ENCODE data around the gene FKBP11. TPM values are rescaled to one million over a fixed set of nuclear protein-coding genes. Genes with fewer than 3 reads are reported as not detected.

FKBP11 gene
- total RNA-seq, 1 experiment from 2014 or later, result 22.0 TPM

GRCh38 chr12:48890657-48891418 lies 34.5 kb downstream of the FKBP11 start:
- H3K36me3 ChIP-seq (ENCODE audit: insufficient read depth, low read length), result no peaks in the 10 kb centered on the region
- no peak overlapping the region; the same call in 1 of the 2 replicates for H3K9ac ChIP-seq (ENCODE audit: low read length)
- H3K4me2 ChIP-seq (ENCODE audit: low read depth, low read length, poor library complexity, severe bottlenecking), result peak overlapping the region; percentile 39
- DNase-seq, result peak; percentile 87
- H3K9me3 ChIP-seq (ENCODE audit: low read length), result no peaks in the 10 kb centered on the region
- no peak overlapping the region for H2AFZ ChIP-seq (ENCODE audit: low read length)
- H3K4me1 ChIP-seq (ENCODE audit: low read length), result no peaks in the 10 kb centered on the region
- no peaks in the 10 kb centered on the region for H4K20me1 ChIP-seq (ENCODE audit: insufficient read depth, low read depth, low read length)
- no peaks in the 10 kb centered on the region for H3K27me3 ChIP-seq (ENCODE audit: low read length)
- H3K4me3 ChIP-seq (ENCODE audit: low read length), result no peak overlapping the region
- no peak overlapping the region for H3K27ac ChIP-seq (ENCODE audit: low read length)
- no peaks in the 10 kb centered on the region for H3K9me2 ChIP-seq (replicated peaks; ENCODE audit: insufficient read depth, low read length)
- no peaks in the 10 kb centered on the region for H3K79me2 ChIP-seq (ENCODE audit: low read length)

- Histone ChIP-seq H3K4me2 (ENCODE audit: low read depth, low read length, poor library complexity, severe bottlenecking) (no peak overlapping the region), H3K4me1 (ENCODE audit: low read length) (no peaks in the 10 kb centered on the region), H3K9ac (ENCODE audit: low read length) (no peak overlapping the region), H3K79me2 (ENCODE audit: low read length) (no peaks in the 10 kb centered on the region), H4K20me1 (ENCODE audit: insufficient read depth, low read depth, low read length) (no peaks in the 10 kb centered on the region), H2AFZ (ENCODE audit: low read length) (no peak overlapping the region), H3K9me3 (ENCODE audit: low read length) (no peaks in the 10 kb centered on the region), H3K4me3 (ENCODE audit: low read length) (no peak overlapping the region), H3K27me3 (ENCODE audit: low read length) (no peaks in the 10 kb centered on the region), H3K9me2 (replicated peaks; ENCODE audit: insufficient read depth, low read length) (no peaks in the 10 kb centered on the region), H3K36me3 (ENCODE audit: insufficient read depth, low read length) (no peaks in the 10 kb centered on the region), H3K27ac (ENCODE audit: low read length) (no peak overlapping the region)
- DNase-seq, result no peak
Observed at GRCh38 chr12:48889679-48890078, 35.6 kb downstream of the FKBP11 start.

GRCh38 chr12:48883305-48884161 lies 41.8 kb downstream of the FKBP11 start:
- no peak overlapping the region for H3K9ac ChIP-seq (ENCODE audit: low read length)
- no peak overlapping the region for H3K4me2 ChIP-seq (ENCODE audit: low read depth, low read length, poor library complexity, severe bottlenecking)

GRCh38 chr12:48882972-48883304 lies 42.4 kb downstream of the FKBP11 start:
- no peaks in the 10 kb centered on the region for H4K20me1 ChIP-seq (ENCODE audit: insufficient read depth, low read depth, low read length)
- no peaks in the 10 kb centered on the region for H3K36me3 ChIP-seq (ENCODE audit: insufficient read depth, low read length)
- H3K4me2 ChIP-seq (ENCODE audit: low read depth, low read length, poor library complexity, severe bottlenecking), result no peak overlapping the region
- no peak overlapping the region for H2AFZ ChIP-seq (ENCODE audit: low read length)
- no peak overlapping the region for H3K4me3 ChIP-seq (ENCODE audit: low read length)
- no peaks in the 10 kb centered on the region for H3K27me3 ChIP-seq (ENCODE audit: low read length)
- no peaks in the 10 kb centered on the region for H3K79me2 ChIP-seq (ENCODE audit: low read length)
- H3K9me2 ChIP-seq (replicated peaks; ENCODE audit: insufficient read depth, low read length), result no peaks in the 10 kb centered on the region
- no peaks in the 10 kb centered on the region for H3K4me1 ChIP-seq (ENCODE audit: low read length)
- H3K9me3 ChIP-seq (ENCODE audit: low read length), result no peaks in the 10 kb centered on the region
- no peak for DNase-seq
- H3K9ac ChIP-seq (ENCODE audit: low read length), result no peak overlapping the region
- H3K27ac ChIP-seq (ENCODE audit: low read length), result no peak overlapping the region

More at GRCh38 chr12:48883305-48884161, 41.8 kb downstream of the FKBP11 start:
- Histone ChIP-seq H3K9me3 (ENCODE audit: low read length) (no peaks in the 10 kb centered on the region), H3K27ac (ENCODE audit: low read length) (no peak overlapping the region), H4K20me1 (ENCODE audit: insufficient read depth, low read depth, low read length) (no peaks in the 10 kb centered on the region), H3K79me2 (ENCODE audit: low read length) (no peaks in the 10 kb centered on the region), H3K9me2 (replicated peaks; ENCODE audit: insufficient read depth, low read length) (no peaks in the 10 kb centered on the region), H3K36me3 (ENCODE audit: insufficient read depth, low read length) (no peaks in the 10 kb centered on the region), H3K4me3 (ENCODE audit: low read length) (no peak overlapping the region), H3K4me1 (ENCODE audit: low read length) (no peaks in the 10 kb centered on the region), H2AFZ (ENCODE audit: low read length) (no peak overlapping the region), H3K27me3 (ENCODE audit: low read length) (no peaks in the 10 kb centered on the region)
- DNase-seq, result no peak

GRCh38 chr12:48882315-48882687 lies 43.0 kb downstream of the FKBP11 start:
- no peaks in the 10 kb centered on the region for H3K27me3 ChIP-seq (ENCODE audit: low read length)
- no peaks in the 10 kb centered on the region for H3K9me2 ChIP-seq (replicated peaks; ENCODE audit: insufficient read depth, low read length)
- no peak overlapping the region for H2AFZ ChIP-seq (ENCODE audit: low read length)
- H3K27ac ChIP-seq (ENCODE audit: low read length), result no peak overlapping the region
- no peaks in the 10 kb centered on the region for H3K4me1 ChIP-seq (ENCODE audit: low read length)
- H3K9me3 ChIP-seq (ENCODE audit: low read length), result no peaks in the 10 kb centered on the region
- no peak overlapping the region for H3K4me2 ChIP-seq (ENCODE audit: low read depth, low read length, poor library complexity, severe bottlenecking)
- no peaks in the 10 kb centered on the region for H4K20me1 ChIP-seq (ENCODE audit: insufficient read depth, low read depth, low read length)
- no peak overlapping the region for H3K4me3 ChIP-seq (ENCODE audit: low read length)
- H3K36me3 ChIP-seq (ENCODE audit: insufficient read depth, low read length), result no peaks in the 10 kb centered on the region
- H3K9ac ChIP-seq (ENCODE audit: low read length), result no peak overlapping the region
- no peaks in the 10 kb centered on the region for H3K79me2 ChIP-seq (ENCODE audit: low read length)
- DNase-seq, result no peak

GRCh38 chr12:48881686-48882314 lies 43.5 kb downstream of the FKBP11 start:
- H3K9me3 ChIP-seq (ENCODE audit: low read length), result no peaks in the 10 kb centered on the region
- no peaks in the 10 kb centered on the region for H3K79me2 ChIP-seq (ENCODE audit: low read length)
- no peak overlapping the region for H3K27ac ChIP-seq (ENCODE audit: low read length)
- H3K9ac ChIP-seq (ENCODE audit: low read length), result no peak overlapping the region
- no peak overlapping the region for H2AFZ ChIP-seq (ENCODE audit: low read length)
- no peak overlapping the region for H3K4me2 ChIP-seq (ENCODE audit: low read depth, low read length, poor library complexity, severe bottlenecking)
- DNase-seq, result no peak
- H3K9me2 ChIP-seq (replicated peaks; ENCODE audit: insufficient read depth, low read length), result no peaks in the 10 kb centered on the region
- H4K20me1 ChIP-seq (ENCODE audit: insufficient read depth, low read depth, low read length), result no peaks in the 10 kb centered on the region
- H3K4me1 ChIP-seq (ENCODE audit: low read length), result no peaks in the 10 kb centered on the region
- H3K36me3 ChIP-seq (ENCODE audit: insufficient read depth, low read length), result no peaks in the 10 kb centered on the region
- no peaks in the 10 kb centered on the region for H3K27me3 ChIP-seq (ENCODE audit: low read length)
- no peak overlapping the region for H3K4me3 ChIP-seq (ENCODE audit: low read length)

GRCh38 chr12:48880647-48881046 lies 44.6 kb downstream of the FKBP11 start:
- no peaks in the 10 kb centered on the region for H3K27me3 ChIP-seq (ENCODE audit: low read length)
- no peaks in the 10 kb centered on the region for H3K4me1 ChIP-seq (ENCODE audit: low read length)
- H3K27ac ChIP-seq (ENCODE audit: low read length), result no peak overlapping the region
- H3K4me2 ChIP-seq (ENCODE audit: low read depth, low read length, poor library complexity, severe bottlenecking), result no peak overlapping the region
- H4K20me1 ChIP-seq (ENCODE audit: insufficient read depth, low read depth, low read length), result no peaks in the 10 kb centered on the region
- H2AFZ ChIP-seq (ENCODE audit: low read length), result no peak overlapping the region
- no peaks in the 10 kb centered on the region for H3K79me2 ChIP-seq (ENCODE audit: low read length)
- DNase-seq, result no peak
- H3K36me3 ChIP-seq (ENCODE audit: insufficient read depth, low read length), result no peaks in the 10 kb centered on the region
- H3K9me3 ChIP-seq (ENCODE audit: low read length), result no peaks in the 10 kb centered on the region
- no peaks in the 10 kb centered on the region for H3K9me2 ChIP-seq (replicated peaks; ENCODE audit: insufficient read depth, low read length)
- no peak overlapping the region for H3K9ac ChIP-seq (ENCODE audit: low read length)
- no peak overlapping the region for H3K4me3 ChIP-seq (ENCODE audit: low read length)

- Histone ChIP-seq H3K27ac (ENCODE audit: low read length) (no peak overlapping the region), H3K36me3 (ENCODE audit: insufficient read depth, low read length) (no peaks in the 10 kb centered on the region), H3K79me2 (ENCODE audit: low read length) (no peaks in the 10 kb centered on the region), H3K9ac (ENCODE audit: low read length) (no peak overlapping the region), H4K20me1 (ENCODE audit: insufficient read depth, low read depth, low read length) (no peaks in the 10 kb centered on the region), H3K27me3 (ENCODE audit: low read length) (no peaks in the 10 kb centered on the region), H3K4me2 (ENCODE audit: low read depth, low read length, poor library complexity, severe bottlenecking) (no peak overlapping the region), H3K9me2 (replicated peaks; ENCODE audit: insufficient read depth, low read length) (no peaks in the 10 kb centered on the region), H3K9me3 (ENCODE audit: low read length) (no peaks in the 10 kb centered on the region), H2AFZ (ENCODE audit: low read length) (no peak overlapping the region), H3K4me1 (ENCODE audit: low read length) (no peaks in the 10 kb centered on the region), H3K4me3 (ENCODE audit: low read length) (no peak overlapping the region)
- DNase-seq, result peak; percentile 23
Observed at GRCh38 chr12:48878548-48878947, 46.7 kb downstream of the FKBP11 start.
